ENCODE results near the gene PLCB3.

The PLCB3 gene

DNA sequence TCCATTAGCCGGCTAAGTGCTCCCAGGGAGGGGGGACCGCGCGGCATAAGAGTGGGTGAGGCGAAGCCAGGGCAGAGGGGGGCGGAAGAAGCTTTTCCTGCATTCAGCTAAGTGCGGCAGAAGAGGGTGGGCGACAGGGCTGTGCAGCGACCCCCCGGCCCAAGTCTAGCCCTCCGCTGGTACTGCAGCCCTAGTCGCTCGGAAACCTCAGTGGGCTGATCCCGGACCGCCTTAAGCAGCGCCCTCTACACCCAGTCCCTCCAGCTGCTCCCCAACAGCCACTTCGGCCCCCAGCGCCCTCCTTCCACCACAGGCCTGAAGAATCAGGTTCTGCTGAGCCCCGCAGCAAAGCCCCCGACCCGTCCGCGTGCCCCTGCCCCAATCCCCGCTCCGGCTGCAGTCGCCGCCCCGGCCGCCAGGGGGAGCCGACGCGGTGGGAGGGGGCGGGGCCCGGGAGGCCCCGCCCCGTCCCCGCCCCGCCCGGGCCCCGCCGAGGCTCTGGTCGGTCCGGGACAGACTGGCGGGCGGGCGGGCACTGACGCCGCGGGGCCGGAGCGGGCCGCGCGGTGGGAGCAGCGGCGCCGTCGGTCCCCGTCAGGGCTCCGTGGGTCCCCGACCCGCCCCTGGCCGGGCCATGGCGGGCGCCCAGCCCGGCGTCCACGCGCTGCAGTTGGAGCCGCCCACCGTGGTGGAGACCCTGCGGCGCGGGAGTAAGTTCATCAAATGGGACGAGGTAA lies at the start of gene PLCB3:
Gene PLCB3 (plus strand): TSS at position 515 of the 737 bp plus-strand sequence. CDS start 120 bp downstream, at position 635.
- in situ Hi-C loops (cut with MboI; ENCODE audit: low pct_unique_long_range_greater_than_20kb, low sequenced_read_pairs), result no loop called here
- peak; percentile 51 for DNase-seq

- in situ Hi-C loops (cut with MboI; ENCODE audit: low pct_unique_long_range_greater_than_20kb, low sequenced_read_pairs), result no loop called here
- DNase-seq, result no peak
Observed at GRCh38 chr11:64201543-64201942, 49.8 kb upstream of the PLCB3 start.

DNA sequence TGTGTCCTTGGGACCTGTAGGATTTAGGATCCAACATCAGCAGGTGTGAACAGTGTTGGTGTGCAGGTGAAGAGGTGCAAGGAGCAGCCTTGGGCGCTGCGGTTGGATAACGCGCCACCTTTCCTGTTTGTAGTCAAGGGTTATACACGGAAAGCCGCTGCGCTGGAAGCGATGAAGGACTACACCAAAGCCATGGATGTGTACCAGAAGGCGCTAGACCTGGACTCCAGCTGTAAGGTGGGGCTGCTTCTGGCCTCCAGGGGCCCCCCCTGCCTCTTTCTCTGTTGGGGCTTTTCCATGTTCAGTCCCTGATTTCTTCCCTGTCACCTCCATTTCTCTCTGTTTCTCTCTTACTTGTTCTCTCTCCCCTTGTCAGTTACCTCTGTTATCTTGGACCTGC lies 48.3 kb upstream of the PLCB3 start:
- DNase-seq, result no peak
- in situ Hi-C loops (cut with MboI; ENCODE audit: low pct_unique_long_range_greater_than_20kb, low sequenced_read_pairs), result no loop called here

GRCh38 chr11:64203421-64204079 lies 47.8 kb upstream of the PLCB3 start:
- no peak for DNase-seq
- in situ Hi-C loops (cut with MboI; ENCODE audit: low pct_unique_long_range_greater_than_20kb, low sequenced_read_pairs), result no loop called here

DNA sequence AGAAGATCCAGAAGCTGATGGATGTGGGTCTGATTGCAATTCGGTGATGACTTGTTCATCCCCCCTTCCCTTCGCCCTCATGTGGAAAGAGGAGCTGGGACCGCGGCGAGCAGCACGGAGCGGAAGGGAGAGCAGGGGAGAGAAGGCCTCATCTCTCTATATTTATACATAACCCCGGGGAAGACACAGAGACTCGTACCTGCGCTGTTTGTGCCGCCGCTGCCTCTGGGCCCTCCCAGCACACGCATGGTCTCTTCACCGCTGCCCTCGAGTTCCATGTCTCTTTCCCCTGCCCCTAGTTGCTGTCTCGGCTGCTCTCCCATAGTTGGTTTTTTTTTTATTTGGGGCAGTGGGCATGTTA lies 47.3 kb upstream of the PLCB3 start:
- DNase-seq, result no peak
- in situ Hi-C loops (cut with MboI; ENCODE audit: low pct_unique_long_range_greater_than_20kb, low sequenced_read_pairs), result no loop called here

DNA sequence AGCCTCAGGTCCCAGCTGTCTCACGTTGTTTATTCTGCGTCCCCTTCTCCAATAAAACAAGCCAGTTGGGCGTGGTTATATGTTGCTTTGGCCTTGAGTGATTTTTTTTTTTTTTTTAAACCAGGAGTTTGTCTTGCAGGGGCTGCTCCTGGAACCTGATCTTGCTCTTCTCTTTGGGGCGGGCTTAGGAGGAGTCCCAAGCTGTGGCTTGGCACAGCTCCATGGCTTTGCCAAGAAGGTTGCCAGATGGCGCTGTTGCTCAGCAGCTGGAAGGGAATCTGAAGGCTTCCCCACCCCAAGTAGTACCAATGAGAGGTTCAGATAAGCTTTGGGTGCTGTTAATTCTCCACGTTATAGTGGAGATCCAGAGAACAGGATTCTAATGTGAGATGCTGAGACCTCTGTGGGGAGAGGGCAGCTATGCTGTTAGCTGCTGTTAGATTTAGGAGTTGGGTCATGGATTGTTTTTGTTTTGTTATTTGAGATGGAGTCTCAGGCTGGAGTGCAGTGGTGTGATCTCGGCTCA lies 46.8 kb upstream of the PLCB3 start:
- in situ Hi-C loops (cut with MboI; ENCODE audit: low pct_unique_long_range_greater_than_20kb, low sequenced_read_pairs), result no loop called here
- peak; percentile 96 for DNase-seq

DNA sequence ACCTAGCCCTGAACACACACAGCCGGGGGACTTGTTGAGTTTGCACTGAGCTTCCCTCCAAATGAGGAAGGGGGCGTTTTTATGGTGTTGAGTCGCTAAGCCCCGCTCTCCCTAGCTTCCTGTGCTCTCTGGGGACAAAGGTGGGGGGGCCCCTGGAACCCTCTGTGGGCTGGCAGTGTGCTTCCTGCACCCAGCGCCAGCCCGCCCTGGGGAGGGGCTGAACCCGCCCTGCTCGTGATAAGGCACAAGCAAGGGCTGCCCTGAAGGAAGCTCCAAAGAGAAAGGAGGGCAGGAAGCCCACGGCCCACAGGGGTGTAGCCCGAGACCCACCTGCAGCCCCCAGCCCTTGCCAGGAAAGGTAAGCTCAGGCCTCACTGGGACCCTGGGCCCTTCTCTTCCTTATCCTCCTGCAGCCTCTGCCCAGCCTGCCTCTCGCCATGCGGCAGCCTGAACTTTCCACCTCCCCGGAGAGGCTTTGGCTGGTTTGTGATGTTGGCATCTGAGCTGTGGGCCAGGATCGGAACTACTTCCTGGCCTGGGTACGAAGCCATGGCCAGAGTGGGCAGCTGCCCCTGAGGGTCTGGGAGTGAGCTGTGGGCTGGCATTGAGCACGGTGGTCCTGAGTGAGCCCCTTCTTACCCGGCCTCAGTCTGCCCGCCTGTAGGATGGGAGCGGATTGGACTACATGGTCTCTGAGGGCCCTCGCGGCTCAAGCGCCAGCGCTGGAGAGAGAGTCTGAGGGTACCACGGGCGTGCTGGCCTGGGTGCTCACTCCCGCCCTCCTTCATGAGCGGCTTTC lies 44.7 kb upstream of the PLCB3 start, which contains the start of gene FERMT3:
Gene FERMT3 (plus strand): TSS at position 265 of the 799 bp plus-strand sequence. CDS start 644 bp downstream, outside the sequence.
- in situ Hi-C loops (cut with MboI; ENCODE audit: low pct_unique_long_range_greater_than_20kb, low sequenced_read_pairs), result no loop called here

DNA sequence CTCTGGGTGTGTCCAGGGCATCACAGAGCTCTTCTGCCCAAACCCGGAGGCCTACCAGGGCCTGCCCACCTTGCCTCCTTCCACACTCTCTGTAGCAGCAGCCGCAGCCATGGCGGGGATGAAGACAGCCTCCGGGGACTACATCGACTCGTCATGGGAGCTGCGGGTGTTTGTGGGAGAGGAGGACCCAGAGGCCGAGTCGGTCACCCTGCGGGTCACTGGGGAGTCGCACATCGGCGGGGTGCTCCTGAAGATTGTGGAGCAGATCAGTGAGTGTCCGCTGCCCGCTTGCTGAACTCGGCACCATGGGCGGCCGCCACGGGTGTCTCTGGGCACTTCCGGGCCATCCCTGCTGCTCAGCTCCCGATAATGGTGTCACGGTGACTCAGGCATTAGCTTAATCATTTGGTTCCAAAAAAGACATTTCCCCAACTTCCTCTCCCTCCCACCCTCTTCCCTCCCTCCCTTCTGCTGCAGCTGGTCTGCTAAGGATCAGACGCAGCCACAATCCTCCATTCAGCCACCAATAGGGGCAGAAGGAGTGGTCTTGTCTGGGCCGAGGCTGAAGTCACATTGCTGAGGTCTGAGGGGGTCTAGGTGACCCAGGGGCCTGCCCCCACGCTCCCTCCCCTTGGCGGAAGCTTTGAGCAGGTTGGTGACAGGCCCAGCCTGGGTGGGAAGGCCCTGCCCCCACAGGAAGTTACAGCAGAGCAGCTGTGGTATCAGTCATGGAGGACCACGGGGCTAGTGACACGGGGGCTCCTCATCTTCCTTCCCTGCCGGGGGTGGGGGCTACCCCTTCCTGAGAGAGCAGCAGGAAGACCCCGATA lies 43.9 kb upstream of the PLCB3 start:
- in situ Hi-C loops (cut with MboI; ENCODE audit: low pct_unique_long_range_greater_than_20kb, low sequenced_read_pairs), result no loop called here
- peak; percentile 92 for DNase-seq

More for the DNA sequence above, 44.7 kb upstream of the PLCB3 start, which contains the start of gene FERMT3:
- peak; percentile 92 for DNase-seq

DNA sequence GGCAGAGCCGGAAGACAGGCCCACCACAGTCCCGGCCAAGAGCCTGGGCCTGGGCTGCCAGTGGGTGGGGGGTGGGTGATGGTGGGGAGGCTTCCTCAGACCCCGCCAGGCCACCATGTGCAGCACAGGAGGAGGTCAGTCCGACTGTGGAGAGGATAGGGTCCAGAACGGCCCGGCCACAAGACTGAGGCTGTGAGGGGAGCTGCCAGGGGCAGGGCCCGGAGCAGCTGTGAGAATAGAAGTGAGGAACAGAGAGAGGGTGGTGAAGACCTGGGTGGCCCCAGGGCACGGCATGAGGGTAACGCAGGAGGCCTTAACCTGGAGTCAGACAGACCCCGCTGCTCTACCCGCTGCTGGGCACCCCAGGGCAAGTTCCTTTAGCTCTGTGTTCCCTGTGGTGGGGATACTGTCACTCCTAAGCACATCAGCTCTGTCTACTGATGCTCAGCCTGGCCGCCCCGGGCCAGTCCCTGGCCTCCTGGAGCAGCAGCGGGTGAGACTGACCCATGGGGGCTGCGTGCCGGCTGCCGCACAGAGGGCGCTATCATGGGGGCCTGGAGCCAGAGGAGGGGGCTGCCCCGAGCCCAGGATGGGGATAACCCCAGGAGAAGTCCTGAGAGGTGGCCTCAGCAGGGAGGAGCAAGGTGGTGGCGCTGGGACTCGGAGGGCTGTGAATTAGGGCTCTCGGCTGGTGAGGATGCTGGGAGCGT lies 43.1 kb upstream of the PLCB3 start:
- no peak for DNase-seq
- in situ Hi-C loops (cut with MboI; ENCODE audit: low pct_unique_long_range_greater_than_20kb, low sequenced_read_pairs), result no loop called here

GRCh38 chr11:64208796-64209562 lies 42.4 kb upstream of the PLCB3 start:
- in situ Hi-C loops (cut with MboI; ENCODE audit: low pct_unique_long_range_greater_than_20kb, low sequenced_read_pairs), result no loop called here
- no peak for DNase-seq

- no peak for DNase-seq
- in situ Hi-C loops (cut with MboI; ENCODE audit: low pct_unique_long_range_greater_than_20kb, low sequenced_read_pairs), result no loop called here
Observed at GRCh38 chr11:64209563-64209843, 41.8 kb upstream of the PLCB3 start.

- no peak for DNase-seq
- in situ Hi-C loops (cut with MboI; ENCODE audit: low pct_unique_long_range_greater_than_20kb, low sequenced_read_pairs), result no loop called here
Observed at GRCh38 chr11:64210301-64211020, 40.9 kb upstream of the PLCB3 start.

DNA sequence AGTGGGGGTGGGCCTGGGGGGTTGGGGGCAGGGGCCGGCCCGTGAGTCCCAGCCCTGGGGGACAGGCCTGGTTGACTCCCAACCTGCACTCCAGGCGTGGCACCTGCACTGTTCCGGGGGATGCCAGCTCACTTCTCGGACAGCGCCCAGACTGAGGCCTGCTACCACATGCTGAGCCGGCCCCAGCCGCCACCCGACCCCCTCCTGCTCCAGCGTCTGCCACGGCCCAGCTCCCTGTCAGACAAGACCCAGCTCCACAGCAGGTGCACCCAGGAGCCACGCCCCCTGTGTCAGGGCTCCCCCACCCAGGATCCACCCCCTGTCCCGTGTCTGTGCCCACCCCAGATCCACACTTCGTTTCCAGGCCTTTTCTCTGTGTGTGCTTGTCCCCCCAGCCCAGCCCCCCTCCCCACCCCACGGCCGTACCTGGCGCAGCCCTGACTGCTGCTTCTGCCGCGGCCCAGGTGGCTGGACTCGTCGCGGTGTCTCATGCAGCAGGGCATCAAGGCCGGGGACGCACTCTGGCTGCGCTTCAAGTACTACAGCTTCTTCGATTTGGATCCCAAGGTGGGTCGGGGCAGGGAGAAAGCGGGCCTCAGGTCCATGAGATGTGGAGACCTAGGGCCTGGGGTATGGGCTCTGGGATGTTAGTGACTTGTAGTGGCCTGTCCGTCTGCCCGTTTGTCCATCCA lies 40.0 kb upstream of the PLCB3 start:
- DNase-seq, result no peak
- in situ Hi-C loops (cut with MboI; ENCODE audit: low pct_unique_long_range_greater_than_20kb, low sequenced_read_pairs), result no loop called here

DNA sequence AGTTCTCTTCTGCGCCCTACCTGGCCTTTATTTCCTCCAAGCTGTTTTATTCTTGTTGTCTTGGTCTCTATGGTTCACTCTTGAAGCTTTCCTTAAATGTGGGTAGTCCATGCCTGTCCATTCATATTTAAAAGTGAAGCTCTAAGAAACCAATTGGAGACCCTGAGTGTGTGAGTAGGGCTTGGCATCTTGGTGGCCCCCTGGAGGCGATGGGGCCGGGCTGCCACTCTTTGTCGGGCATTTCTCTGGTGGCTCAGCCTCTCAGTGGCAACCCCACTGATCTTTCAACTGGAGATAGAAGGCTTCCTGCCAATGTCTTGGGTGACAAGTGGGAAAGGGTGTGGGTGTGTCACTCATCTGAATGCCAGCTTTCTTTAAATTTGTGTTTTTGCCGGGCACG lies 34.5 kb upstream of the PLCB3 start:
- in situ Hi-C loops (cut with MboI; ENCODE audit: low pct_unique_long_range_greater_than_20kb, low sequenced_read_pairs), result no loop called here
- DNase-seq, result no peak

DNA sequence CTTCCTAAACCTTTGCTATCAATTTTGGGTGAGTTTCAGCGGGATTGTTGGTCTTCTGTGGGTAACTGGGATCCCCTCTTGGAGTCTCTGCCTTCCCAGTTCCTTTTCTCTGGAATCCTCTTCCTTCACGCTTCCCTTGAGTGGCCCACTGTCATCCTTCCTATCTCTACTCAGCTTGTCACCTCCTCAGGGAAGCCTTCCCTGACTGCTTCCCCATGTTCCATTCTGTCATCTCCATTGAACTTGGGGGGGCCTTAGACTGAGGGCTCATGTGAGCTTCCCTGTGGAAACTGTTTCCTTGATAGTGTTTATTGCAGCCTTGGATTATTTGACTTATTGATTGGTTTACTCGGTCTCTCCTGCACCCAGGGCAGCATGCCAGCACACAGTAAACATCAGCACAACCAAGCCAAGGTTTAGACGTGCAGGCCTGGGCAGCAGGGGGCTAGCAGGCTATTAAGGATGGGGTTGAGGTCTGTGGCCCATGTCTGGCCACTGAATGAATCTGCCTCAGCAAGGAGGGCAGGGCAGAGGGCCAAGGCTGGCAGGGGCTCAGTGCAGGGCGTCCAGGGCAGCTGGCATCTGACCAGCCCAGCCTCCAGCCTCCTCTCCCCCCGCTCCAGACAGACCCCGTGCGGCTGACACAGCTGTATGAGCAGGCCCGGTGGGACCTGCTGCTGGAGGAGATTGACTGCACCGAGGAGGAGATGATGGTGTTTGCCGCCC lies 32.5 kb upstream of the PLCB3 start:
- DNase-seq, result no peak
- in situ Hi-C loops (cut with MboI; ENCODE audit: low pct_unique_long_range_greater_than_20kb, low sequenced_read_pairs), result no loop called here

DNA sequence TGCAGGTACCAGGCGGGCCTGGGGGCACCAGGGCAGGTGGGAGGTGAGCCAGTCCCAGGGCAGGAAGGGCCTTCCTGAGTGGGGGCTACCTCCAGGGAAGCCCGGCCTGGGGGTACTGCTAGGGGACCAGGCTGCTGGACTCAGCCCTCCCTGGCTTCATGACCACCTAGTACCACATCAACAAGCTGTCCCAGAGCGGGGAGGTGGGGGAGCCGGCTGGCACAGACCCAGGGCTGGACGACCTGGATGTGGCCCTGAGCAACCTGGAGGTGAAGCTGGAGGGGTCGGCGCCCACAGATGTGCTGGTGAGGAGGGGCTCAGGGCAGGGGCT lies 32.0 kb upstream of the PLCB3 start:
- in situ Hi-C loops (cut with MboI; ENCODE audit: low pct_unique_long_range_greater_than_20kb, low sequenced_read_pairs), result no loop called here
- no peak for DNase-seq
